H1 (cell line): ENCODE results near the gene RRAGB. TPM values are rescaled to one million over a fixed set of nuclear protein-coding genes. Genes with fewer than 3 reads are reported as not detected.

Experiments used
- FOSL1 ChIP-seq: IDR thresholded peaks from 2 replicates; pipeline ENCODE4 v1.6.1; 2011; ENCODE audit warnings: mild to moderate bottlenecking, low read depth, low read length, moderate library complexity; ENCODE audit not compliant: insufficient read depth
- JUND ChIP-seq: IDR thresholded peaks from 2 replicates; pipeline ENCODE4 v1.6.1; 2011; ENCODE audit warnings: mild to moderate bottlenecking, improper control_type of control experiment, low read length
- POLR2A ChIP-seq, 2 experiments: IDR thresholded peaks; 1 replicate in 1 of 2; 2 replicates in 1 of 2; pipeline ENCODE4 v1.6.1; 2011; ENCODE audit warnings: low read depth in 2 of 2, low read length in 2 of 2, mild to moderate bottlenecking in 2 of 2; ENCODE audit errors: control extremely low read depth in 1 of 2
- RFX5 ChIP-seq: IDR thresholded peaks from 2 replicates; pipeline ENCODE4 v1.6.1; 2011; ENCODE audit warnings: low read depth, low read length, improper control_type of control experiment, borderline replicate concordance
- RNF2 ChIP-seq: fragments of 200-900, 300-1000 bp; sonication (generic); IDR thresholded peaks from 2 replicates; pipeline ENCODE4 v1.7.1; 2016; ENCODE audit warnings: borderline replicate concordance, low read depth, mild to moderate bottlenecking, antibody characterized with exemption, low read length; ENCODE audit not compliant: poor library complexity, severe bottlenecking; ENCODE audit errors: missing control alignments
- SIN3A ChIP-seq, 2 experiments: IDR thresholded peaks in 1 of 2; conservative IDR thresholded peaks in 1 of 2; 2 replicates each; pipeline ENCODE4 v1.6.1; 2011 to 2012; ENCODE audit warnings: low read length in 2 of 2, improper control_type of control experiment in 1 of 2, low read depth in 1 of 2, mild to moderate bottlenecking in 1 of 2
- SIRT6 ChIP-seq: IDR thresholded peaks from one replicate; pipeline ENCODE4 v1.7.1; 2012; ENCODE audit warnings: low read length, inconsistent platforms
- TAF7 ChIP-seq: optimal IDR thresholded peaks from 2 replicates; pipeline ENCODE3; 2011; ENCODE audit warnings: low read depth, mild to moderate bottlenecking, inconsistent platforms, low read length, moderate library complexity, borderline replicate concordance
- polyA plus RNA-seq, 7 experiments: library from polyadenylated mRNA; depleted of rRNA in 3 of 7; stranded (reverse) in 5 of 7; unstranded in 2 of 7; fragments of >200 nt in 5 of 7; fragments of 200-250 nt in 2 of 7; gene quantifications; 1 replicate in 5 of 7; 2 replicates in 1 of 7; 4 replicates in 1 of 7; pipeline versions ENCODE4 v1.2.1 to v1.2.3, GENCODE V29; 2011 to 2013; ENCODE audit warnings: missing spikeins in 2 of 7, mixed read lengths in 2 of 7
- total RNA-seq: library from RNA; stranded (reverse); fragmentation: NEBNext Ultra II Directional; extraction: Animal tissue kit (Norgen Biotek cat#: 25700); gene quantifications from 2 replicates; pipeline ENCODE4 v1.2.1, GENCODE V29; 2021

Gene RRAGB
- total and polyA plus RNA-seq, 2 of the 8 experiments (the other 6 are each of a cell fraction or from before 2014, with no cell fraction given) = 5.8 to 6.8 TPM

- TF ChIP-seq RNF2 (no peak), SIRT6 (no peak), SIN3A (conservative IDR thresholded peaks at IDR 0.05 in 1 of 2, IDR thresholded peaks at IDR 0.05 in 1 of 2; ENCODE audit: low read depth in 1 of 2, low read length in 2 of 2) (no peak), POLR2A (IDR thresholded peaks at IDR 0.05; ENCODE audit: control extremely low read depth in 1 of 2, low read depth in 2 of 2, low read length in 2 of 2) (no peak), RFX5 (no peak), JUND (no peak), FOSL1 (no peak), TAF7 (no peak)
Measured at GRCh38 chrX:55709735-55710134, 7.8 kb upstream of the RRAGB start (continued).
